Measurements from ENCODE around the gene LRBA. TPM values are rescaled to one million over a fixed set of nuclear protein-coding genes. Genes with fewer than 3 reads are reported as not detected.
"Not testable (repeated sequence)": the region's sequence is repeated elsewhere in the genome, so short reads cannot be mapped to it uniquely, and the experiment has no call there.

Gene LRBA
- total and polyA plus RNA-seq, 9 donors, result 9.7 to 49.2 (median 30.4) TPM

DNA sequence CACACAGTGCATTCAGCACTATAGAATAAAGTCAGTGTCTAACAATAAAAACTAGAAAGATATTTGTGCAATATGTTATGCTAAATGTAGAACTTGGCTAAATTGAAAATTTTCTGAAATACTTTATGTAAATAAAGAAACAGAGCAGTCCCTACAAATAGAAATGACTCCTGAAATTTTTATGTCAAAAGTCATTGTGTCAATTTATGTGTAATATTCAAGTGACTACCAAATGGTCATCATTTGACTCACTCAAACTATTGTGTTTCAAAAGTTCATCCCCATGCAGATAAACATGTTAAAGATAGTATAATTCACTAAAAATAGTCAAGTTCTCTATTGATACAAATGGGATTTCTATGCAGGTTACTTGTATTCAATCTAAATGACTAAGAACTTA is 17.9 kb downstream of the LRBA start:
- no peaks in the 10 kb centered on the region for H3K9me3 ChIP-seq
- H3K27ac ChIP-seq, result no peak overlapping the region
- TF ChIP-seq EP300 (IDR thresholded peaks at IDR 0.05) (no peak), POLR2A (IDR thresholded peaks at IDR 0.05) (no peak)
- TF ChIP-seq, protein P1, sequence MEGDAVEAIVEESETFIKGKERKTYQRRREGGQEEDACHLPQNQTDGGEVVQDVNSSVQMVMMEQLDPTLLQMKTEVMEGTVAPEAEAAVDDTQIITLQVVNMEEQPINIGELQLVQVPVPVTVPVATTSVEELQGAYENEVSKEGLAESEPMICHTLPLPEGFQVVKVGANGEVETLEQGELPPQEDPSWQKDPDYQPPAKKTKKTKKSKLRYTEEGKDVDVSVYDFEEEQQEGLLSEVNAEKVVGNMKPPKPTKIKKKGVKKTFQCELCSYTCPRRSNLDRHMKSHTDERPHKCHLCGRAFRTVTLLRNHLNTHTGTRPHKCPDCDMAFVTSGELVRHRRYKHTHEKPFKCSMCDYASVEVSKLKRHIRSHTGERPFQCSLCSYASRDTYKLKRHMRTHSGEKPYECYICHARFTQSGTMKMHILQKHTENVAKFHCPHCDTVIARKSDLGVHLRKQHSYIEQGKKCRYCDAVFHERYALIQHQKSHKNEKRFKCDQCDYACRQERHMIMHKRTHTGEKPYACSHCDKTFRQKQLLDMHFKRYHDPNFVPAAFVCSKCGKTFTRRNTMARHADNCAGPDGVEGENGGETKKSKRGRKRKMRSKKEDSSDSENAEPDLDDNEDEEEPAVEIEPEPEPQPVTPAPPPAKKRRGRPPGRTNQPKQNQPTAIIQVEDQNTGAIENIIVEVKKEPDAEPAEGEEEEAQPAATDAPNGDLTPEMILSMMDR (IDR thresholded peaks at IDR 0.05), result no peak
- DNase-seq, result no peak
- H3K4me3 ChIP-seq, result no peak overlapping the region
- H3K4me1 ChIP-seq (ENCODE audit: insufficient read depth), result no peaks in the 10 kb centered on the region
- H3K27me3 ChIP-seq, result no peaks in the 10 kb centered on the region
- intact Hi-C loops (cut with DNase I), result no loop called here
- H3K36me3 ChIP-seq, result no peaks in the 10 kb centered on the region

DNA sequence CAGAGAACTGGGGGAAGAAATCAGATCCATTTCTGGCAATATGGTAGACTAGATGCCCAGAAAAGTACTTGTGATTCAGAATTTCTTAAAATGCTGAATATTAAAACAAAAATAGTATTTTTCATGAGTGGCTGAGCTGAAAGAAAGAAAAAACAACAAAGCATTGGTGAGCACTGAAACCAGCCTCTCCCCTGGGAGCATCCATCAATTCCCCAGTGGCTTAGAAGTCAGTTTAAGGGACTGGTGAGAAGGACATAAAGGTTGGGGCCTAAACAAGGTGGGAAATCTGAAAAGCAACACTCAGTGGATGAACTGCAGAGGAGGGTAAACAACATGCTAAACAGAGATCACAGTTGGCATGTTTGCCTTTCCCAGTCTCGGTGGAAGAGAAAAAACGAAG is 20.4 kb downstream of the LRBA start:
- no peaks in the 10 kb centered on the region for H3K9me3 ChIP-seq

DNA sequence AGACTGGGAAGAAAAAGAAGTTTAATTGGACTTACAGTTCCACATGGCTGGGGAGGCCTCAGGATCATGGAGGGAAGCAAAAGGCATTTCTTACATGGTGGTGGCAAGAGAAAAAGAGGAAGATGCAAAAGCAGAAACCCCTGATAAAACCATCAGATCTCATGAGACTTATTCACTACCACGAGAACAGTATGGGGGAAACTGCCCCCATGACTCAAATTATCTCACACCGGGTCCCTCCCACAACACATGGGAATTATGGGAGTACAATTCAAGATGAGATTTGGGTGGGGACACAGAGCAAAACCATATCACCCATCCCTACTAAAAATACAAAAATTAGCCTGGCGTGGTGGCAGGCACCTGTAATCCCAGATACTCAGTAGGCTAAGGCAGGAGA is 21.5 kb downstream of the LRBA start:
- H3K4me3 ChIP-seq; H3K4me1 ChIP-seq (ENCODE audit: insufficient read depth); DNase-seq; H3K27ac ChIP-seq; H3K27me3 ChIP-seq; H3K9me3 ChIP-seq; H3K36me3 ChIP-seq; intact Hi-C loops (cut with DNase I): not testable (repeated sequence)
- 83 to 95% (median 95%) methylated on average over 3 of the region's 3 CpGs for WGBS, 3 donors

More for the DNA sequence above, 20.4 kb downstream of the LRBA start:
- H3K4me3 ChIP-seq, result no peak overlapping the region
- no peak overlapping the region for H3K27ac ChIP-seq
- DNase-seq, result no peak
- TF ChIP-seq, protein P1 (IDR thresholded peaks at IDR 0.05), result no peak
- TF ChIP-seq EP300 (IDR thresholded peaks at IDR 0.05), result no peak
- no peaks in the 10 kb centered on the region for H3K36me3 ChIP-seq
- no peaks in the 10 kb centered on the region for H3K4me1 ChIP-seq (ENCODE audit: insufficient read depth)
- H3K27me3 ChIP-seq, result no peaks in the 10 kb centered on the region
- intact Hi-C loops (cut with DNase I), result no loop called here
- WGBS, 3 donors, result 89 to 95% (median 92%) methylated on average over 2 of the region's 2 CpGs

DNA sequence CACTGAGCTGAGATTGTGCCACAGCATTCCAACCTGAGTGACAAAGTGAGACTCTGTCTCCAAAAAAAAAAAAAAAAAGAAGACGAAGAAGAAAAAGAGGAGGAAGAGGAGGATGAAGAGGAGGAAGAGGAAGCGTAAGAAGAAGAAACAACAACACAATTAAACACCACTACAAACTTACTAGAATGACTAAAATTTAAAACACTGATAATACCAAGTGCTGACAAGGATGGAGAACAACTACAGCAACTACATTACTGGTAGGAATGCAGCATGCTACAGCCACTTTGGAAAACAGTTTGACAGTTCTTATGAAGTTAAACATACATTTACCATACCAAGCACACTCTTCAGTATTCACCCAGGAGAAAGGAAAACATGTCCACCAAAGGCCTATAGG is 24.1 kb downstream of the LRBA start:
- H3K9me3 ChIP-seq, result no peaks in the 10 kb centered on the region
- no peak overlapping the region for H3K4me3 ChIP-seq
- WGBS, 3 donors, result 76 to 92% (median 89%) methylated on average over 2 of the region's 2 CpGs
- no peak for DNase-seq
- H3K27ac ChIP-seq, result no peak overlapping the region
- no peaks in the 10 kb centered on the region for H3K36me3 ChIP-seq
- TF ChIP-seq POLR2A (IDR thresholded peaks at IDR 0.05) (no peak), EP300 (IDR thresholded peaks at IDR 0.05) (no peak)
- TF ChIP-seq, protein P1 (IDR thresholded peaks at IDR 0.05), result no peak
- intact Hi-C loops (cut with DNase I), result no loop called here
- no peaks in the 10 kb centered on the region for H3K4me1 ChIP-seq (ENCODE audit: insufficient read depth)
- H3K27me3 ChIP-seq, result no peaks in the 10 kb centered on the region

DNA sequence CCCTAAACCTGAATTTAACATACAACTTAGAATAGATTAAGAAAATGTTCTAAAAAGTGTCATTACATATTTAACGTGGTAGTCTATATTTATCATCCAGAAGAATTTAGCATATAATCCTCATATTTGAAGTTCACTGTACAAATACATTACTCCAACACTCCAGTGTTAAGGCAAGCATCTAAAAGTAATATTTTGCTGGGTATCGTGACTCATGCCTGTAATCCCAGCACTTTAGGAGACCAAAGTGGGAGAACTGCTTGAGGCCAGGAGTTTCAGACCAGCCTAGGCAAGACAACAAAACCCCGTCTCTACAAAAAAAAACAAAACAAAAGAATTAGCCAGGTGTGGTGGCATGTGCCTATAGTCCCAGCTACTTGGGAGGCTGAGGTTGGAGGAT is 24.8 kb downstream of the LRBA start:
- Histone ChIP-seq H3K27ac (no peak overlapping the region), H3K9me3 (no peaks in the 10 kb centered on the region), H3K4me1 (ENCODE audit: insufficient read depth) (no peaks in the 10 kb centered on the region), H3K27me3 (no peaks in the 10 kb centered on the region), H3K36me3 (no peaks in the 10 kb centered on the region), H3K4me3 (no peak overlapping the region)
- 90 to 94% (median 91%) methylated on average over 3 of the region's 3 CpGs for WGBS, 3 donors
- intact Hi-C loops (cut with DNase I), result no loop called here
- no peak for DNase-seq
- TF ChIP-seq POLR2A (IDR thresholded peaks at IDR 0.05) (no peak), EP300 (IDR thresholded peaks at IDR 0.05) (no peak)

DNA sequence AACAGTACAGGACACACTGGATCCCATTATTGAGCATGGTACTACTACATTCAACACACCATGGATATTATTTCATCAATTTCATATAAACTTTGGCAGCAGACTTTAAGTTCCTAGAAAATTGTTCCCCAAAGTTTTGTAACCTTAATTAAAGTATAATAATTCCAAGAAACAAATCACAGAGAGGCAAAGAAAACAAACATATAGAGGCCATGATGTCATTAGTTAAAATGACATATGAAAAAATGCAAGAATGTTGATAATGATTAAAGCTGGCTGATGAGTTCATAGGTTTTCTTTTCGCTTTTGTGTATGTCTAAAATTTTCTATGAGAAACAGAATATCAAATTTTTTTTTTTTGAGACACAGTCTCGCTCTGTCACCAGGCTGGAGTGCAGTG is 26.8 kb downstream of the LRBA start:
- no peaks in the 10 kb centered on the region for H3K27me3 ChIP-seq
- H3K4me3 ChIP-seq, result no peak overlapping the region
- WGBS, 3 donors, result 97 to 99% (median 97%) methylated on average over 2 of the region's 2 CpGs
- no peaks in the 10 kb centered on the region for H3K9me3 ChIP-seq
- TF ChIP-seq, protein P1 (IDR thresholded peaks at IDR 0.05), result no peak
- TF ChIP-seq POLR2A (IDR thresholded peaks at IDR 0.05), result no peak
- TF ChIP-seq EP300 (IDR thresholded peaks at IDR 0.05), result no peak
- no peaks in the 10 kb centered on the region for H3K4me1 ChIP-seq (ENCODE audit: insufficient read depth)
- intact Hi-C loops (cut with DNase I), result no loop called here
- no peaks in the 10 kb centered on the region for H3K36me3 ChIP-seq
- no peak for DNase-seq
- H3K27ac ChIP-seq, result no peak overlapping the region

Data from ovary (tissue), 9 donors.